Measurements from ENCODE around the gene SNX22.

SNX22 gene

GRCh38 chr15:64153480-64154367, 2.2 kb downstream of the SNX22 start:
- H3K36me3 Mint-ChIP-seq (ENCODE audit: insufficient read depth) = peaks cover 46% of the 10 kb centered on the region

GRCh38 chr15:64155802-64156651, 4.5 kb downstream of the SNX22 start:
- H3K27me3 Mint-ChIP-seq = peaks cover 13% of the 10 kb centered on the region
- no peaks in the 10 kb centered on the region for H3K9me3 Mint-ChIP-seq
- H3K27ac Mint-ChIP-seq (ENCODE audit: low read depth) = peak overlapping the region; percentile 77
- ATAC-seq (replicated peaks; ENCODE audit: extremely low read depth, poor library complexity, severe bottlenecking) = no peak
- peaks cover 59% of the 10 kb centered on the region for H3K36me3 Mint-ChIP-seq (ENCODE audit: insufficient read depth)
- H3K4me3 Mint-ChIP-seq = no peak overlapping the region
- H3K4me1 Mint-ChIP-seq = peaks cover 46% of the 10 kb centered on the region
- DNase-seq (ENCODE audit: low spot score in 2 of 2) = no peak

More at GRCh38 chr15:64153480-64154367, 2.2 kb downstream of the SNX22 start:
- Mint-ChIP-seq H3K4me1 (peaks cover 48% of the 10 kb centered on the region), H3K27ac (ENCODE audit: low read depth) (peak overlapping the region; percentile 76), H3K9me3 (no peaks in the 10 kb centered on the region), H3K27me3 (peaks cover 19% of the 10 kb centered on the region), H3K4me3 (peak overlapping the region; percentile 72)
- DNase-seq (ENCODE audit: low spot score in 2 of 2) = peak; percentile 86 to 94
- peak; percentile 93 for ATAC-seq (replicated peaks; ENCODE audit: extremely low read depth, poor library complexity, severe bottlenecking)

GRCh38 chr15:64156652-64157331, 5.3 kb downstream of the SNX22 start:
- Mint-ChIP-seq H3K36me3 (ENCODE audit: insufficient read depth) (peaks cover 63% of the 10 kb centered on the region), H3K4me1 (peaks cover 46% of the 10 kb centered on the region), H3K27me3 (peaks cover 10% of the 10 kb centered on the region), H3K4me3 (no peak overlapping the region), H3K9me3 (no peaks in the 10 kb centered on the region), H3K27ac (ENCODE audit: low read depth) (peak overlapping the region; percentile 71)
- no peak for ATAC-seq (replicated peaks; ENCODE audit: extremely low read depth, poor library complexity, severe bottlenecking)
- DNase-seq (ENCODE audit: low spot score in 2 of 2) = no peak

- H3K27ac Mint-ChIP-seq (ENCODE audit: low read depth) = no peak overlapping the region
- no peaks in the 10 kb centered on the region for H3K9me3 Mint-ChIP-seq
- no peak for DNase-seq (ENCODE audit: low spot score in 2 of 2)
- no peak overlapping the region for H3K4me3 Mint-ChIP-seq
- H3K4me1 Mint-ChIP-seq = peaks cover 49% of the 10 kb centered on the region
- ATAC-seq (replicated peaks; ENCODE audit: extremely low read depth, poor library complexity, severe bottlenecking) = no peak
- peaks cover 67% of the 10 kb centered on the region for H3K36me3 Mint-ChIP-seq (ENCODE audit: insufficient read depth)
- peaks cover 10% of the 10 kb centered on the region for H3K27me3 Mint-ChIP-seq
These were observed 6.1 kb downstream of the SNX22 start for GRCh38 chr15:64157599-64158125.

- Mint-ChIP-seq H3K4me1 (peaks cover 42% of the 10 kb centered on the region), H3K27ac (ENCODE audit: low read depth) (peak overlapping the region; percentile 71), H3K27me3 (peaks cover 4% of the 10 kb centered on the region), H3K9me3 (no peaks in the 10 kb centered on the region), H3K4me3 (no peak overlapping the region), H3K36me3 (ENCODE audit: insufficient read depth) (peaks cover 67% of the 10 kb centered on the region)
- no peak for ATAC-seq (replicated peaks; ENCODE audit: extremely low read depth, poor library complexity, severe bottlenecking)
- DNase-seq (ENCODE audit: low spot score in 2 of 2) = no peak
These were observed 7.0 kb downstream of the SNX22 start for GRCh38 chr15:64158363-64159134.

GRCh38 chr15:64161688-64162477, 10.4 kb downstream of the SNX22 start:
- Mint-ChIP-seq H3K27me3 (no peaks in the 10 kb centered on the region), H3K36me3 (ENCODE audit: insufficient read depth) (peaks cover 44% of the 10 kb centered on the region), H3K4me1 (peaks cover 32% of the 10 kb centered on the region), H3K27ac (ENCODE audit: low read depth) (peak overlapping the region; percentile 87), H3K4me3 (peak overlapping the region; percentile 78), H3K9me3 (no peaks in the 10 kb centered on the region)
- ATAC-seq (replicated peaks; ENCODE audit: extremely low read depth, poor library complexity, severe bottlenecking) = no peak
- DNase-seq (ENCODE audit: low spot score in 2 of 2) = no peak

- ATAC-seq (replicated peaks; ENCODE audit: extremely low read depth, poor library complexity, severe bottlenecking) (no peak), DNase-seq (ENCODE audit: low spot score in 2 of 2) (no peak)
- no peaks in the 10 kb centered on the region for H3K9me3 Mint-ChIP-seq
- H3K27ac Mint-ChIP-seq (ENCODE audit: low read depth) = peak overlapping the region; percentile 87
- peaks cover 32% of the 10 kb centered on the region for H3K4me1 Mint-ChIP-seq
- no peaks in the 10 kb centered on the region for H3K27me3 Mint-ChIP-seq
- peak overlapping the region; percentile 78 for H3K4me3 Mint-ChIP-seq
- peaks cover 38% of the 10 kb centered on the region for H3K36me3 Mint-ChIP-seq (ENCODE audit: insufficient read depth)
These were observed 10.9 kb downstream of the SNX22 start for GRCh38 chr15:64162478-64162868.

GRCh38 chr15:64162869-64163658, 11.5 kb downstream of the SNX22 start, which contains the start of gene PPIB:
PPIB (minus strand) TSS chr15:64163022; CDS start chr15:64162986, 36 bp downstream.
- H3K9me3 Mint-ChIP-seq = no peaks in the 10 kb centered on the region
- H3K4me1 Mint-ChIP-seq = peaks cover 28% of the 10 kb centered on the region
- H3K36me3 Mint-ChIP-seq (ENCODE audit: insufficient read depth) = peaks cover 33% of the 10 kb centered on the region
- peak within 1 kb of the TSS; percentile 87 for H3K27ac Mint-ChIP-seq (ENCODE audit: low read depth)
- peak; percentile 91 to 94 for DNase-seq (ENCODE audit: low spot score in 2 of 2)
- H3K27me3 Mint-ChIP-seq = no peaks in the 10 kb centered on the region
- ATAC-seq (replicated peaks; ENCODE audit: extremely low read depth, poor library complexity, severe bottlenecking) = peak; percentile 96
- peak within 1 kb of the TSS; percentile 78 for H3K4me3 Mint-ChIP-seq

GRCh38 chr15:64163659-64164362, 12.3 kb downstream of the SNX22 start:
- no peak for ATAC-seq (replicated peaks; ENCODE audit: extremely low read depth, poor library complexity, severe bottlenecking)
- no peak for DNase-seq (ENCODE audit: low spot score in 2 of 2)
- no peaks in the 10 kb centered on the region for H3K9me3 Mint-ChIP-seq
- peaks cover 27% of the 10 kb centered on the region for H3K36me3 Mint-ChIP-seq (ENCODE audit: insufficient read depth)
- peaks cover 21% of the 10 kb centered on the region for H3K4me1 Mint-ChIP-seq
- no peaks in the 10 kb centered on the region for H3K27me3 Mint-ChIP-seq
- H3K27ac Mint-ChIP-seq (ENCODE audit: low read depth) = peak overlapping the region; percentile 87
- peak overlapping the region; percentile 78 for H3K4me3 Mint-ChIP-seq

GRCh38 chr15:64164436-64164835, 12.9 kb downstream of the SNX22 start:
- H3K9me3 Mint-ChIP-seq = no peaks in the 10 kb centered on the region
- peak overlapping the region; percentile 78 for H3K4me3 Mint-ChIP-seq
- peaks cover 17% of the 10 kb centered on the region for H3K4me1 Mint-ChIP-seq
- H3K27me3 Mint-ChIP-seq = no peaks in the 10 kb centered on the region
- peaks cover 20% of the 10 kb centered on the region for H3K36me3 Mint-ChIP-seq (ENCODE audit: insufficient read depth)
- DNase-seq (ENCODE audit: low spot score in 2 of 2) = no peak
- H3K27ac Mint-ChIP-seq (ENCODE audit: low read depth) = peak overlapping the region; percentile 74
- ATAC-seq (replicated peaks; ENCODE audit: extremely low read depth, poor library complexity, severe bottlenecking) = no peak

All from central memory CD8-positive, alpha-beta T cell (primary cell).